Measurements from ENCODE around the gene ARHGAP42. TPM values are rescaled to one million over a fixed set of nuclear protein-coding genes. Genes with fewer than 3 reads are reported as not detected.

Gene ARHGAP42
- total RNA-seq, 2 experiments from 2014 or later, result 0.05 to 0.10 TPM

DNA sequence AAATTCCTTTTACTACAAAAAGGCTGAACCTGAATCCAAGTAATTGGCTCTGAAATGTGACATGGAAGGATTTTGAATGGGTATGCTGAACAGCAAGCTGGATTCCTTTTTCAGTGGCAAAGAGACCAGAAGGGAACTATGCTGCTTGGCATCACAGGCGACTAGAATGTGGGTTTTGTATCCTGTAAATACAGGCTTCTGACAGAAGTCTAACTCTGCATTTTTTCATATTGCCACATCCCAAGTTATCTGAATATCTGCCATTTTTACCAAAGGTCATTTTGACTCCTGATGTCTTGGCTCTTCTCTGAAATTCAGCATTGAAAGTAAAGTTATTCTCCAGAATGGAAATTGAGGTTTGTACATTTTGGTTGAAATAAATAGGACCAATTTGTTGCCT is 145.7 kb downstream of the ARHGAP42 start:
- Mint-ChIP-seq H3K4me3 (no peak overlapping the region), H3K4me1 (no peaks in the 10 kb centered on the region), H3K36me3 (ENCODE audit: low read depth) (no peaks in the 10 kb centered on the region), H3K9me3 (no peaks in the 10 kb centered on the region), H3K27ac (no peak overlapping the region), H3K27me3 (no peaks in the 10 kb centered on the region)
- ChIA-PET CTCF (no interaction called here), POLR2A (no interaction called here)
- DNase-seq, result no peak

DNA sequence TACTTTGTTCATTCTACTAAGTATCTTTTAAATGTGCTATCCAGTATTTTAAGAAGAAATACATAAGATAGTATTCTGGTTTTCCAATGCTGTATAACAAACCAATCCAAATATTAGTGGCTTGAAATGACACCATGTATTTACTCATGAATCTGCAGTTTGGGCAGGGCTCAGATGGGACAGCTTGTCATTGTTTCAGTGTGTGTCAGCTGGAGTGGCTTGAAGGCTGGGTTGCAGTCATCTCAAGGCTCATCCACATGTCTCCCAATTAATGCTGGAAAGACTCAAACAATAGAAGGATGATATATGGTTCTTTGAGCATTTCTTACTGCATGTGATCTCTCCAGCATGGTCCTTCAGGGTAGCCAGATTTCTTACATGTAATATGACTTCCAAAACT is 146.2 kb downstream of the ARHGAP42 start:
- no peaks in the 10 kb centered on the region for H3K4me1 Mint-ChIP-seq

DNA sequence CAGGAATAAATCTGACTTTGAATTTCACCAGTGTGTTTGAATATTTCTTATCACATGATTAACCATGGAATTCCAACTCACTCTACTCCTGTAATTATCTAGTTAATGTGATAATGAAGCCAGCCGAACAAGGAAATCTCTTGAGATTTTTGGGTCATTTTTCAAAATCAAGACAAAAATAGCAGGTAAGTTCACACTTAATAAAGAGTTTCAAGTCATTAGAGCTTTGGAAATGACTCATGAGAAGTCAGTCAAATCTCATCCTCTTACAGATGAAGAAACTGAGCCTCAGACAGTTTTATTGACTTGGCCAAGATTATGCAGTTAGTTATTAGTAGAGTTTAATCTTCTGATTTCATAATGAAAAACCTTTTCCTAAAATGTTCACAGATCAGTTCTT is 148.8 kb downstream of the ARHGAP42 start:
- H3K9me3 Mint-ChIP-seq, result no peaks in the 10 kb centered on the region

More for the DNA sequence above, 146.2 kb downstream of the ARHGAP42 start:
- Mint-ChIP-seq H3K9me3 (no peaks in the 10 kb centered on the region), H3K4me3 (no peak overlapping the region), H3K36me3 (ENCODE audit: low read depth) (no peaks in the 10 kb centered on the region), H3K27ac (no peak overlapping the region), H3K27me3 (no peaks in the 10 kb centered on the region)
- ChIA-PET POLR2A (no interaction called here), CTCF (no interaction called here)
- DNase-seq, result no peak

DNA sequence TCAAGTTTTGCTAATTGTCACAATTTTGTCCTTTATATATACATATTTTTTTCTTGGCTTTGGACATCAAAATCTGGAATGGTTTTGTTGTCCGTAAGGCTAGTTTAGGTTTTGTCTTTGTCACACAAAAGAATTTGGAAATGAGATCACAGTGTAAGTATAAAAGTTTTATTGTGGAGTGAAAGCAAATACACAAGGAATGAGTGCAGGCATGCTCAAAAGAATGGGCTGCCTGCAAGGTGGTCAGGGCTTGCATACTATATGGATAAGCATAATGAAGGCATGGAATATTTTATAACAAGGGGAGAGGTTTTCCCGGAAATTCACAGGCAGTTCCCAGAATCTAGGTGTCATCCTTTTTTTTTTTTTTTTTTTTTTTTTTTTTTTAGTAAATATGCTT is 150.2 kb downstream of the ARHGAP42 start:
- ChIA-PET POLR2A (no interaction called here), CTCF (no interaction called here)
- H3K27ac Mint-ChIP-seq, result no peak overlapping the region
- H3K4me1 Mint-ChIP-seq, result no peaks in the 10 kb centered on the region
- no peaks in the 10 kb centered on the region for H3K36me3 Mint-ChIP-seq (ENCODE audit: low read depth)
- no peaks in the 10 kb centered on the region for H3K9me3 Mint-ChIP-seq
- H3K27me3 Mint-ChIP-seq, result no peaks in the 10 kb centered on the region
- H3K4me3 Mint-ChIP-seq, result no peak overlapping the region
- DNase-seq, result no peak

More for the DNA sequence above, 148.8 kb downstream of the ARHGAP42 start:
- CTCF ChIA-PET, result no interaction called here
- Mint-ChIP-seq H3K27ac (no peak overlapping the region), H3K4me3 (no peak overlapping the region), H3K27me3 (no peaks in the 10 kb centered on the region), H3K4me1 (no peaks in the 10 kb centered on the region), H3K36me3 (ENCODE audit: low read depth) (no peaks in the 10 kb centered on the region)
- no peak for DNase-seq
- POLR2A ChIA-PET, result no interaction called here

DNA sequence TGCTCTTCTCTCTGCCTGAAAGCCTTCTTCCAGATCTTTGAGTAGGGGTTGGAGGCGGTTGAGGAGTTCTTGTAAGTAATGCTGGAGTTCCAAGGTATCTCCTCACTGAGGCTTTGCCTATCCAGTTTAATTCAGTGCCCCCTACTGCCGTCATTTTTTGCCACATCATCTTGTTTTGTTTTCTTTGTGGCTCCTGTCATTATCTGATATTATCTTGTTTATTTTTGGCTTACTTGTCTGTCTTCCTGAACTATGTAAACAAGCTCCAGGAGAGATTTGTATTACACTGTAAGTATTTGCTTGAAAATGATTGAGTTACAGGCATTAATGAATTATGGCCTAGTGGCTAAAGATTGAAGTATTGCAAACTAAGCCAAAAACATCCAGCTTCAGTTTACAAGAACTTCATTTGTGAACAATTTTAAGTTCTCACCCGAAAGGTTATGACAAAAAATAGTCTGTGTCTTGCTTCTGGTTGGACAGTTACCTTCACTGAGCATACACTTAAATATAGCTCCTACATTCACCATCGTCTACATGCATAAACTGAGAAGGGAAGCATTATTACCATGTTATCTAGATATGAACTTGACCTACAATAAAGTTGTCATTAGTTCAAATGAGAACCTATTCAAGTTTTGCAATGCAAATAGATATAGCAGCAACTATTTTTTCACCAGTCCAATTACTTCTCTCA is 154.8 kb downstream of the ARHGAP42 start:
- Mint-ChIP-seq H3K4me3 (no peak overlapping the region), H3K4me1 (no peaks in the 10 kb centered on the region), H3K36me3 (ENCODE audit: low read depth) (no peaks in the 10 kb centered on the region), H3K9me3 (no peaks in the 10 kb centered on the region), H3K27ac (no peak overlapping the region), H3K27me3 (no peaks in the 10 kb centered on the region)
- DNase-seq, result no peak
- POLR2A ChIA-PET, result no interaction called here
- CTCF ChIA-PET, result no interaction called here

DNA sequence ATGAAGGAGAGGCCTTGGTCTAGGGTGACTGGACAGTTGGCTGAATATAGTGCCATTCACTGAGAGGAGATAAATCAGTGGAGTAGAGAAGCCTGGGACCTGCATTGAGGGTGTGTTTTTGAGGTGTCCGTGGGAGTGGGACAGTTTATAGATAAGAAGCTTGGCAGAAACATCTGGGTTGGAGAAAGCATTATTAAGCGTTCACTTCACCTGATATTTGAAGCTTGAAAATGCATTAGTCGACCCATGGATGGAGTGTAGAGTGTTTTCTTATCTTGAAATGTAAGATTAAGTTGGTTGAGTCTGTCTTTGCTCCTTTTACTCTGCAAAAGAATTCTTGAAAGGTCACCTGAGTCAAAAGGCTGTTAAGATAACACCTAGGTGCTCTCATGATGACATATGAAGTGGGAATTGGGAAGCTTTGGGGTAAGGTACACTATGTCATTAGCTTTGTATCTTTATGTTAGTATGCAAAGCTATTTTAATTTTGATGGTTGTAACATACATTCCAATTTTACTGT is 160.7 kb downstream of the ARHGAP42 start:
- H3K27ac Mint-ChIP-seq, result no peak overlapping the region
- H3K36me3 Mint-ChIP-seq (ENCODE audit: low read depth), result no peaks in the 10 kb centered on the region
- CTCF ChIA-PET, result no interaction called here
- no peaks in the 10 kb centered on the region for H3K9me3 Mint-ChIP-seq
- H3K27me3 Mint-ChIP-seq, result no peaks in the 10 kb centered on the region
- POLR2A ChIA-PET, result no interaction called here
- H3K4me3 Mint-ChIP-seq, result no peak overlapping the region
- DNase-seq, result no peak
- no peaks in the 10 kb centered on the region for H3K4me1 Mint-ChIP-seq

DNA sequence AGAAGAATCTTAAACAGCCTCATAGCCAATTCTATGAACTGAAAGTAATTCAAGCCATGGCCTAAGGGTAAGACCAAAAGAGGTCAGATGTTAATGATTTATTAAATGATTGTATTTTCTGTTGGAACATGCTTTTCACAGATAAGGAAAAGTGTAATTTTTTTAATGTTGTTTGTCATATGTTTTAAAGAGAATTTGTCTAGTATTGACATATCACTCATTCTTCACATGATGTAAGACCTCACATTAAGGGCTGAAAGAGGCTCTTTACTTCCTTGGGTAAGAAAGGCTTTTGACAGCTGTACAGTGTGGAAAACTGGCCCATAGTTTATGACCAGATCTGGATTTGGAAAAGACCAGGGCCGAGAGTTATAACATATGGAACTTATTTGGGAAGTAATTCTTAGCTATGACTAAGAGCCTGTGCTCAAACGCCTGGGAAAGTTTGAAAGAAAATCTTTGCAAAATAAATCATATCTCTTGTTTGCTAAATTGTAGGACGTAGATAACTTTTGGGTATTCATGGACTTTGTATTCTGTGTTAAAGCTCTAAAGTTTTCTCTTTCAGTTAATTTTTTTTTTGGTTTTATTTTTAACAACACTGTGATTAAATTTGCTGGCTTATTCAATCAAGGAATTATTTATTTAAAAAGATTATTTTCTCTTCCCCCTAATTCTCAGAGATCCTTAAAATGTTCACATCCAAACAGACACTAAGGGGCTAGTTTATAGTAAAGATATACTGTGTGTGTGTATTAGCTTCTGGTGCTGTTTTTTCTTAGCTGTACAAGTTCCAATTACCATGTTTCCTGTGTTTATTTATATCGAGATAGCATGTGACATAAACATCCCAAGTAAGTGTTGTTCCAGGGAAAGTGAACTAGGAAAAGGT is 162.2 kb downstream of the ARHGAP42 start:
- H3K4me1 Mint-ChIP-seq, result no peaks in the 10 kb centered on the region
- no peaks in the 10 kb centered on the region for H3K36me3 Mint-ChIP-seq (ENCODE audit: low read depth)
- ChIA-PET CTCF (no interaction called here), POLR2A (no interaction called here)
- H3K27ac Mint-ChIP-seq, result no peak overlapping the region
- no peak overlapping the region for H3K4me3 Mint-ChIP-seq
- H3K9me3 Mint-ChIP-seq, result no peaks in the 10 kb centered on the region
- no peaks in the 10 kb centered on the region for H3K27me3 Mint-ChIP-seq
- no peak for DNase-seq

DNA sequence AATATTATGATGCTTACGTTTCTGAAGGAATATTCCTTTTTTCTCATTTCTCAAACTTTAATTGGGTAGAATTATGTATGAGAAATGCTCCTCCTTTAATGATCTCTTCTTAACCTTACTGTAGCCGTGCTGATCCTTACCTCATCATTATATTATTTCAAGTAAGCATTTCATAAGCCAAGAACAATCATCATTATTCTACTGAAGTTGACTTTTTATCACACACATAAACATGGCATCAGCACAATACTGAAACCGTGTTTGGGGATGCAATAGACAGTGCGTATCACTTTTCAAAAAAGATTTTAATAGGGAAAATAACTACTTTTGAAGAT is 162.8 kb downstream of the ARHGAP42 start:
- Mint-ChIP-seq H3K36me3 (ENCODE audit: low read depth) (no peaks in the 10 kb centered on the region), H3K27ac (no peak overlapping the region), H3K4me3 (no peak overlapping the region), H3K27me3 (no peaks in the 10 kb centered on the region), H3K4me1 (no peaks in the 10 kb centered on the region), H3K9me3 (no peaks in the 10 kb centered on the region)
- DNase-seq, result no peak
- CTCF ChIA-PET, result no interaction called here
- POLR2A ChIA-PET, result no interaction called here

DNA sequence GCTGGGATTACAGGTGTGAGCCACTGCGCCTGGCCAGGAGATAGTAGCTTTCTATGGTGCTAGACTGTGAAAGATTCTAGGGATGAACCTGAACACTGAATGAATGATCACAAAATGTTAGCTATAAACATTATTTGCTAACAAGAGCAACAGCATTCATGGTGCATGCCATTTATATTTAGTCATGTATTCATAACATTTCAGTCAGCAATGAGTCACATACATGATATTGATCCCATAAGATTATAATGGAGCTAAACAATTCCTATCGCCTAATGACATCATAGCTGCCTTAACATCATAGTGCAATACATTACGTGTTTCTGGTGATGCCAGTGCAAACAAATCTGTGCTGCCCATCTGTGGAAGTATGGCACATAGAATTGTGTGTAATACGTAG is 164.1 kb downstream of the ARHGAP42 start:
- POLR2A ChIA-PET, result no interaction called here
- CTCF ChIA-PET, result no interaction called here
- Mint-ChIP-seq H3K27ac (no peak overlapping the region), H3K4me1 (no peaks in the 10 kb centered on the region), H3K4me3 (no peak overlapping the region), H3K36me3 (ENCODE audit: low read depth) (no peaks in the 10 kb centered on the region), H3K27me3 (no peaks in the 10 kb centered on the region), H3K9me3 (no peaks in the 10 kb centered on the region)
- DNase-seq, result no peak

DNA sequence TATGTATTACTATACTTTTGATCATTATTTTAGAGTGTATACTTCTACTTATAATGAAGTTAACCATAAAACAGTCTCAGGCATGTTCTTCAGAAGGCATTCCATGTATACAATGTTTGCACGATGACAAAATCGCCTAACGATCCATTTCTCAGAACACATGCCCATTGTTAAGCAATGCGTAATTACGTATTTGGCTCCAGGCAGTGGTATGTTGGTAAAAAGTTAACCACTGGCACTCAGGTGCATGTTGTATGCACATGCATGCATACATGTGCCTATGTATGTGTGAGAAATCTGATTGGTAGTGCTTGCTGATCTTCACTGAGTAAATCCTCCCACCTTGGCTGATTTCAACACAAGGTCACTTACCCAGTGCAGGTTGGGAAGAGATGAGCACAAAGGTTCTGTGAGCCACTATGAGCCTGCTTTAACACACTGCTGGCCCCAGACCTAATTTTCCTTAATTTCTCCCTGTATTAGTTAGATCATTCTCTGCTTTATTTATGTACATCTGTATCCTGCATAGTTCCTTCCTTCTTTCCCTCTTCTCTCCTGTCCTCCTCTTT is 164.6 kb downstream of the ARHGAP42 start:
- no peak for DNase-seq
- H3K4me3 Mint-ChIP-seq, result no peak overlapping the region
- H3K27ac Mint-ChIP-seq, result no peak overlapping the region
- POLR2A ChIA-PET, result no interaction called here
- no peaks in the 10 kb centered on the region for H3K36me3 Mint-ChIP-seq (ENCODE audit: low read depth)
- H3K4me1 Mint-ChIP-seq, result no peaks in the 10 kb centered on the region
- CTCF ChIA-PET, result no interaction called here
- H3K9me3 Mint-ChIP-seq, result no peaks in the 10 kb centered on the region
- no peaks in the 10 kb centered on the region for H3K27me3 Mint-ChIP-seq

DNA sequence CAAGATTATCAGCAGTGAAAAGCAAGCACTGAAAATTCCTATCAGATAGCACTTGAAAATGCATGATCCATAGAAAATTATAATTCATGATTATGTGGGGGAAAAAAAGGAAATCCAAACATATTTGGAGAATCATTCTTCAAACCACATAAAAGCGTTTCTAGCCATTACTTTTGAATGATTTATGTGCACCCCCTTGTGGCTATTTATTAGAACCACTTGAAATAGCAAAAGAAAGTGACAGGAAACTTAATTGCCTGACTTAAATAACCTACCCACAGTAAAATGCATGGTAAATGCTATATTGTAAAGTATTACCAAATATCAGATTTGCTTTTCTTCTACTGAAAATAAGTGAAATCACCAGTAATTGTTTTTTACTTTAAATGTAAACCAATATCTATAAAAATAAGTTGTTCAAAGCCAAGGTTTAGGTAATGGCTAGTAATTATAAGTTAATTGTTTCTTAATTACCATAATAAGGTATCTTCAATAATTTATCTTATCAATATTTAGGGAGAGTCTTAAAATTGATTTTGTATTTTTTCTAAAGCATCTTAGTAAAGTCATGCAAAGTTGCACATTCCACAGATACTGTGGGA is 168.5 kb downstream of the ARHGAP42 start:
- Mint-ChIP-seq H3K27ac (no peak overlapping the region), H3K36me3 (ENCODE audit: low read depth) (no peaks in the 10 kb centered on the region), H3K4me1 (no peaks in the 10 kb centered on the region), H3K4me3 (no peak overlapping the region), H3K9me3 (no peaks in the 10 kb centered on the region), H3K27me3 (no peaks in the 10 kb centered on the region)
- CTCF ChIA-PET, result no interaction called here
- POLR2A ChIA-PET, result no interaction called here
- DNase-seq, result no peak

DNA sequence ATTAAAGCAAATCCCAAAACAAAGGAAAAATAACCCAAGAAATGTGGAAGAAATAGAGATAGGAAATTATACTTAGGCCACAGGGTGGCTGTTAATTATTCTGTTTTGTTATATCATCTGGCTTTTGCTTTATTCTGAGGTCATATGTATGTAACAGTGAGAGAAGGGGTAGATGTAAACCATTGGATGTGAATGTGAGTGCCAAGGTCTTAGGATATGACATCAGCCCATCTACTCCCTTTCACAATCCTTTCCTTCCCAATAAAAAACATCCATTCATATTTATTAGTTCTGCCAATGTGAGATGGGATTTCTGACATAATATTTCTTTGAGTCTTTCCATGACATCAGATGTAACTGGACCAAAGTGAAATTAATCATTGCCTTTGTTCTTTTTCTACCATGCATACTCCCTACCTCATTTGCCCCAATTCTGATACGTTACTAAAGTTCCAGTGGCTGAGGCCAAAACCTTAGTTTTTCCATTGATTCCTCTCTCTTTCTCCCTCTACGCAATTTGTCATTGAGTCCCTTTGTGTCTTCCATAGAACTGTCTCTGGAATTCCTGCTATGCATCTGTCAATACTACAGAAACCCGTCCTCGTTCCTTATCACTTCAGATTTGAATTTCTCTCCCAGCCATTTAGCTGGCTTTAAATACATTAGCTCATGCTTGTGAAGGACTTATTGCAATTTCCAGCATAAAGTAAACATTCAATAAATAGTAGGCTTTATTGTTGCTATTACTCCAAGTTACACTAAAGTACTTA is 170.3 kb downstream of the ARHGAP42 start:
- no peaks in the 10 kb centered on the region for H3K4me1 Mint-ChIP-seq
- CTCF ChIA-PET, result no interaction called here
- H3K9me3 Mint-ChIP-seq, result no peaks in the 10 kb centered on the region
- no peak overlapping the region for H3K27ac Mint-ChIP-seq
- H3K36me3 Mint-ChIP-seq (ENCODE audit: low read depth), result no peaks in the 10 kb centered on the region
- no peaks in the 10 kb centered on the region for H3K27me3 Mint-ChIP-seq
- no peak for DNase-seq
- POLR2A ChIA-PET, result no interaction called here
- no peak overlapping the region for H3K4me3 Mint-ChIP-seq
